ENCODE results near the gene NEDD4L.
"Not testable (repeated sequence)": the region's sequence is repeated elsewhere in the genome, so short reads cannot be mapped to it uniquely, and the experiment has no call there.

Gene NEDD4L

DNA sequence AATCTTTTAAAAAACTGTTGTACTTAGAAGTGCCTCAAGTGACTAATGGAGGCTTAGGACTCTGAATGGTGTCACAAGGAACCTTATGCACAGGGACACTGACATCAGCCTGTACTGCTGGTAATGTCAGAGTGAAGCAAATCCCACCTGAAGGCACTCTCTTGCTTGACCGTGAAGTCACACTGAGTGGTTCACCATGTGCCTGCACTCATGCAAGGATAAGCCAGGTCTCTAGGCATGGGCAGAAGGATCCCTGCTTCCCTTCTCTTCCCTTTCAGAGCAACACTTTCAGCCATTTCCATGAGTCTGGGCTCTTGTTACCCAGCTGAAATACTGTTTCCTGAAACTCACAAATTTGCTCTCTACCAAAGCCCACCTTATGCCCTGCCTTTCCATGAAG is 123.0 kb downstream of the NEDD4L start:
- DNase-seq (ENCODE audit: low read depth), result no peak
- no peak overlapping the region for H3K4me3 ChIP-seq (ENCODE audit: low read depth, low read length)
- TF ChIP-seq CTCF (IDR thresholded peaks at IDR 0.05; ENCODE audit: low read depth, low read length, missing control alignments), result no peak

- no peak for DNase-seq (ENCODE audit: low read depth)
Observed at GRCh38 chr18:58168221-58168620, 124.2 kb downstream of the NEDD4L start.

DNA sequence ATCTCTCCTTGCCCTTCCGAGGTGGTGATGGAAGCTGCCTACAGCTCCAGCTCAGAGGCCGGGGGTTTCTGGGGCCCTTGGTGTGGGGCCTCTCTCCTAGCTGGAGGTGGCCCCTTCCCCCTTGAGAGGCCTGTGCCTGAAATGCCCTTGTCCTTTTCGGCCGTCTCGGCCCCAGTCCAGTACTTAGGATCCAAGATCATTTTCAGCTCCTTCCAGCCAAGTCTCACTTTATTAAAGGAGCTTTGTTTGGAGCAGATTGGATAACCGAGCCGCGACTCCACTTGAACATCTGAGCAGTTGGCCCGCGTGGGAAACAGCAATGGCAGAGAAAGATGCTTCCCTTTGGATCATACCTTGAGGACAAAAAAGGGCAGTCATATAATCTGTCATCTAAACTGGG is 125.0 kb downstream of the NEDD4L start:
- no peak for DNase-seq (ENCODE audit: low read depth)
- H3K4me3 ChIP-seq (ENCODE audit: low read depth, low read length), result no peak overlapping the region
- TF ChIP-seq CTCF (IDR thresholded peaks at IDR 0.05; ENCODE audit: low read depth, low read length, missing control alignments), result no peak

More at GRCh38 chr18:58168221-58168620, 124.2 kb downstream of the NEDD4L start:
- no peak overlapping the region for H3K4me3 ChIP-seq (ENCODE audit: low read depth, low read length)
- TF ChIP-seq CTCF (IDR thresholded peaks at IDR 0.05; ENCODE audit: low read depth, low read length, missing control alignments), result no peak

DNA sequence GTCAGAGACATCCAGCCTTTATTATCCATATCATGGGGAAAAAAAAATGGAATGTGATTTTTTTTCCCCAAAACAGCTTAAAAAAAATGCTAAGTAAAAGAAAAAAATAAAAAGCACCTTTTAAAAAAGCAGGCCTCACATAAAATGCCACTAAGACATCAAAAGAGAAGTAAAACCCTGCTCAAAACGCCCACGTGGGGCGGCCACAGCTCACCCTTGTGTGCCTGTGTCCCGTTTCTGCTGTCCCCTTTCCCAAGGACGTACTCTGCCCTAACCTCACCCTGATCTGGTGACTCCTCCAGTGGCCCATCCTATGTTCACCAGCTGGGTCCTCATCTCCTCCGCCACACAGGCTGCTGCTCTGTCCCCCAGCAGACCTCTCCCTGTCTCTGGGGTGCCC is 125.4 kb downstream of the NEDD4L start:
- no peak for DNase-seq (ENCODE audit: low read depth)
- H3K4me3 ChIP-seq (ENCODE audit: low read depth, low read length), result no peak overlapping the region
- TF ChIP-seq CTCF (IDR thresholded peaks at IDR 0.05; ENCODE audit: low read depth, low read length, missing control alignments), result no peak

DNA sequence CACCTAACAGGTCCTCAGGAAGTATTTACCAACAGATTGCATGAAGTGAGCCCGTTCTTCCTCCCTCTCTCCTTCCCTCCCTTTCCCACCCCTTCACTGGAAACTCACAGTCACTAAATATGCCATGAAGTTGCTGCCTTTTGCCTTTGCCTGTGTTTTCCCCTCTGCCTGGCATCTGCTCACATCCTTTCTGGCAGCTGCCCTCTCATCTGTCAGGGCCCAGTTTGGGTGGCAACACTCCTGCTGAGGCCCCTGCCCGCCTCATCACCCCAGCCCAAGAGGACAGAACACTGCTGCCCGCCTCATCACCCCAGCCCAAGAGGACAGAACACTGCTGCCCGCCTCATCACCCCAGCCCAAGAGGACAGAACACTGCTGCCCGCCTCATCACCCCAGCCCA is 126.0 kb downstream of the NEDD4L start:
- not testable (repeated sequence) for DNase-seq (ENCODE audit: low read depth)

DNA sequence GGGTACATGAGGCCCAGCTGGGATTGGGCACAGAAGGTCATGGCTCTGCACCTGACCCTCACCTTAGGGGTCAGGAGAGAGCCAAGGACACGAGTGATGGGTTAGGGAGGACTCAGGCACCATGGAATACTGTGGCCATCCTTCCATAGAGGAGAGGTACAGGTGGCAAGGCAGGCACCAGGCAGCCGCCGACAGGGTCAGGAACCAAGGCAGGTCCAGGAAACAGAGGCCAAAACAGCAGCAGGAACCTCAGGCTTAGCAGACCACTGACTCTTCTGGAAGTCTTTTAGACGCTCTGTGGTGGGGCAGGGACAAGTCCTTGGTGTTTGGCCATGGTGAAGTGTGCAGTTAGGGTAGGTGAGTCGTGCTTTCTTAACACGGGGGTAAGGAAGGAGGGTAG is 128.0 kb downstream of the NEDD4L start:
- no peak for TF ChIP-seq CTCF (IDR thresholded peaks at IDR 0.05; ENCODE audit: low read depth, low read length, missing control alignments)
- no peak overlapping the region for H3K4me3 ChIP-seq (ENCODE audit: low read depth, low read length)
- DNase-seq (ENCODE audit: low read depth), result no peak

More for the DNA sequence above, 126.0 kb downstream of the NEDD4L start:
- not testable (repeated sequence) for H3K4me3 ChIP-seq (ENCODE audit: low read depth, low read length)

GRCh38 chr18:58174285-58174684 is 130.3 kb downstream of the NEDD4L start:
- TF ChIP-seq CTCF (IDR thresholded peaks at IDR 0.05; ENCODE audit: low read depth, low read length, missing control alignments), result no peak
- DNase-seq (ENCODE audit: low read depth), result no peak
- H3K4me3 ChIP-seq (ENCODE audit: low read depth, low read length), result no peak overlapping the region
